MCF 10A (cell line): ENCODE data around the gene CPNE7. TPM values are rescaled to one million over a fixed set of nuclear protein-coding genes. Genes with fewer than 3 reads are reported as not detected.
A peak's percentile ranks its signal among the peaks of the same experiment; 100 is the strongest.

ENCODE experiments used
- BruUV-seq: library from RNA; stranded (reverse); fragments of 400-500 nt; replicated peaks from 2 replicates; lab custom pipeline; 2021; lab: Mats Ljungman, UMichigan
- CTCF ChIA-PET: fragments of 300-600 bp; sonication (Branson Sonifier 250); formaldehyde crosslinking; extraction: SDS; loops from one replicate; lab custom pipeline; 2021; ENCODE audit warnings: antibody characterized with exemption, inconsistent platforms; lab: Yijun Ruan, JAX
- POLR2A ChIA-PET: fragments of 300-600, 350-650 bp; sonication (Branson Sonifier 250); formaldehyde crosslinking; extraction: SDS; loops from one replicate; lab custom pipeline; 2020; ENCODE audit warnings: antibody characterized with exemption, inconsistent platforms; lab: Yijun Ruan, JAX
- DNase-seq: peaks from one replicate; pipeline ENCODE4 v3.0.0-alpha.2; 2018; ENCODE audit not compliant: unreplicated experiment
- H3K27ac Mint-ChIP-seq: one replicate; pipeline ENCODE4 v1.8.0; 2022; ENCODE audit warnings: mild to moderate bottlenecking, low read depth, mixed read lengths; ENCODE audit not compliant: unreplicated experiment
- H3K27me3 Mint-ChIP-seq: one replicate; pipeline ENCODE4 v1.8.0; 2022; ENCODE audit warnings: mixed read lengths; ENCODE audit not compliant: insufficient read depth, unreplicated experiment
- H3K36me3 Mint-ChIP-seq: one replicate; pipeline ENCODE4 v1.8.0; 2022; ENCODE audit warnings: mild to moderate bottlenecking, moderate library complexity, mixed read lengths; ENCODE audit not compliant: insufficient read depth, unreplicated experiment
- H3K4me1 Mint-ChIP-seq: one replicate; pipeline ENCODE4 v1.8.0; 2022; ENCODE audit warnings: mixed read lengths; ENCODE audit not compliant: insufficient read depth, unreplicated experiment
- H3K4me3 Mint-ChIP-seq: one replicate; pipeline ENCODE4 v1.8.0; 2022; ENCODE audit warnings: mild to moderate bottlenecking, moderate library complexity, mixed read lengths; ENCODE audit not compliant: unreplicated experiment
- H3K9me3 Mint-ChIP-seq: one replicate; pipeline ENCODE4 v1.8.0; 2022; ENCODE audit warnings: mixed read lengths; ENCODE audit not compliant: unreplicated experiment
- CTCF ChIP-seq: fragments of 200-600 bp; IDR thresholded peaks from one replicate; pipeline ENCODE4 v1.8.0; 2022; ENCODE audit warnings: antibody characterized with exemption, mild to moderate bottlenecking; ENCODE audit not compliant: unreplicated experiment
- intact Hi-C: fragments of 100-400 bp; cut with micrococcal nuclease; formaldehyde crosslinking; loops from 2 replicates; pipeline ENCODE4 v1.14.1; 2022
- total RNA-seq: library from RNA; stranded (reverse); gene quantifications from 2 replicates; pipeline ENCODE4 v1.2.3, GENCODE V29; 2022

Gene CPNE7
- total RNA-seq, 1 experiment from 2014 or later = 86.8 TPM

GRCh38 chr16:89581045-89581695 is 5.6 kb downstream of the CPNE7 start:
- Mint-ChIP-seq H3K4me1 (no peaks in the 10 kb centered on the region), H3K9me3 (no peaks in the 10 kb centered on the region), H3K36me3 (peaks cover 12% of the 10 kb centered on the region), H3K27me3 (no peaks in the 10 kb centered on the region), H3K27ac (no peak overlapping the region), H3K4me3 (no peak overlapping the region)
- intact Hi-C loops = no loop called here
- peak; percentile 66 for DNase-seq
- no TSS peak for BruUV-seq
- no peak for TF ChIP-seq CTCF
- ChIA-PET POLR2A (interaction anchor here (0.6 to 1.1 kb wide), 10 partner anchors 15 to 132 kb away, joined by 3 to 8 read pairs (median 4); no protein-coding TSS in a partner anchor), CTCF (no interaction called here)

GRCh38 chr16:89581861-89582563 is 6.5 kb downstream of the CPNE7 start:
- Mint-ChIP-seq H3K27ac (no peak overlapping the region), H3K4me1 (no peaks in the 10 kb centered on the region), H3K9me3 (no peaks in the 10 kb centered on the region), H3K27me3 (no peaks in the 10 kb centered on the region), H3K36me3 (peaks cover 19% of the 10 kb centered on the region), H3K4me3 (no peak overlapping the region)
- no peak for TF ChIP-seq CTCF
- ChIA-PET POLR2A (interaction anchor here (0.8 to 1.1 kb wide), 7 partner anchors 16 to 51 kb away, joined by 3 to 8 read pairs (median 4); no protein-coding TSS in a partner anchor), CTCF (no interaction called here)
- no TSS peak for BruUV-seq
- DNase-seq = no peak
- intact Hi-C loops = no loop called here

GRCh38 chr16:89582614-89583196 is 7.1 kb downstream of the CPNE7 start:
- DNase-seq = no peak
- ChIA-PET CTCF (no interaction called here), POLR2A (no interaction called here)
- intact Hi-C loops = no loop called here
- Mint-ChIP-seq H3K9me3 (no peaks in the 10 kb centered on the region), H3K4me3 (no peak overlapping the region), H3K4me1 (no peaks in the 10 kb centered on the region), H3K27ac (no peak overlapping the region), H3K36me3 (peaks cover 19% of the 10 kb centered on the region), H3K27me3 (no peaks in the 10 kb centered on the region)
- no TSS peak for BruUV-seq
- TF ChIP-seq CTCF = no peak

GRCh38 chr16:89583197-89583894 is 7.8 kb downstream of the CPNE7 start:
- POLR2A ChIA-PET = no interaction called here
- no peak for DNase-seq
- CTCF ChIA-PET = interaction anchor here (1.8 kb wide), 1 partner anchor 31 kb away, joined by 6 read pairs; no protein-coding TSS in a partner anchor
- Mint-ChIP-seq H3K4me3 (no peak overlapping the region), H3K9me3 (no peaks in the 10 kb centered on the region), H3K27me3 (no peaks in the 10 kb centered on the region), H3K4me1 (no peaks in the 10 kb centered on the region), H3K36me3 (peaks cover 14% of the 10 kb centered on the region), H3K27ac (no peak overlapping the region)
- no TSS peak for BruUV-seq
- no peak for TF ChIP-seq CTCF
- intact Hi-C loops = no loop called here
